Limb (tissue), 2 donors: ENCODE data around the gene SLC39A1.

ENCODE experiments used
- DNase-seq, 2 donors: peaks; one replicate each; pipeline ENCODE4 v3.0.0-alpha.2; 2016; ENCODE audit errors: extremely low spot score in 2 of 2

SLC39A1 gene

GRCh38 chr1:153977250-153978240, 14.2 kb upstream of the SLC39A1 start, which contains the start of gene JTB:
Gene JTB (minus strand): TSS chr1:153977674. CDS start chr1:153977252, 422 bp downstream.
- DNase-seq, result peak; percentile 85 to 90

- no peak for DNase-seq
Observed at GRCh38 chr1:153976819-153977249, 13.5 kb upstream of the SLC39A1 start.

GRCh38 chr1:153973525-153973924, 10.2 kb upstream of the SLC39A1 start:
- DNase-seq, result no peak

DNA sequence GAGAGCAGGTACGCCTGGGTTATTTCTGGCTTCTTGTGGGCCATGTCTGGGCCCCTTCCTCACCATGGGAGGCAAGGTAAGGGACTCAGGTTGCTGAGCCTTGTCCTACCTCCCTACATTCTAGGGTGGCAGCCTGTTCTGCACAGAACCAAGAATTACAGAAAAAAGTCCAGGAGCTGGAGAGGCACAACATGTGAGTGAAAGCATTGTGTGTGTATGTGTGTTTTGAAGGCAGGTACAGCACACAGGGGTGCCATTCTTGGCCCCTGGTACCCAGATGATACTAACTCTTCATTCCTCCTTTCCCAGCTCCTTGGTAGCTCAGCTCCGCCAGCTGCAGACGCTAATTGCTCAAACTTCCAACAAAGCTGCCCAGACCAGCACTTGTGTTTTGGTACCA, 9.7 kb upstream of the SLC39A1 start:
- DNase-seq, result no peak

DNA sequence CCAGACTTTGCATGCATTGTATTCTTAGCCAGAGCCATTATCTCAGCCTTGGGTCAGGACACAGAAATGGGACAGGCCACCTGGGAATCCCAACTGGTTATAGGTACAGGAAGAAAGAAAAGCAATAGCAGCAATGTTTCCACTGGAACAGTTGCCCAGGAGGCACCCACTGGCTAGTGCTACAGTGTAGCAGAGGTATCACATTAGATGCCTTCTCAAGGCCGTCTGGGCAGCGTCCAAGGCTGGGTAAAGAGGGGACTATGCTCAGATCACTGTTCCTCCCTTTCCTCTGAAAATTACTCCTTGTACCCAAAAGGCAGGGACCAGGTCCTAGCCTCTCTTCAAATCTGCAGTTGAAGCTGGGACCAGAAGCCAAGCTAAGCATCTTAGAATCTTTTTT, 7.0 kb upstream of the SLC39A1 start:
- DNase-seq, result no peak

GRCh38 chr1:153968972-153969371, 5.6 kb upstream of the SLC39A1 start:
- DNase-seq, result no peak

DNA sequence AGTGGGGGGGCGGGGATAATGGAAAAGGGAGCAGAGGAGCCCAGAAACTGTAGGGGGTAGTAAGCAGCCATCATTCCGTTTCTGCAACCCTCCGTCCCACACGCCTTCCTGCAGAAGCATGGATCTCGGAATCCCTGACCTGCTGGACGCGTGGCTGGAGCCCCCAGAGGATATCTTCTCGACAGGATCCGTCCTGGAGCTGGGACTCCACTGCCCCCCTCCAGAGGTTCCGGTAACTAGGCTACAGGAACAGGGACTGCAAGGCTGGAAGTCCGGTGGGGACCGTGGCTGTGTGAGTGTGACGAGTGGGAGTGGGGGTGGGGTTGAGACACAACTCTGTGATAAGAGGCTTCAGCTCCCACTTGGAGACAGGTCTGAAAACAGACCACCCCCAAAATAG, 5.1 kb upstream of the SLC39A1 start:
- DNase-seq, result no peak

DNA sequence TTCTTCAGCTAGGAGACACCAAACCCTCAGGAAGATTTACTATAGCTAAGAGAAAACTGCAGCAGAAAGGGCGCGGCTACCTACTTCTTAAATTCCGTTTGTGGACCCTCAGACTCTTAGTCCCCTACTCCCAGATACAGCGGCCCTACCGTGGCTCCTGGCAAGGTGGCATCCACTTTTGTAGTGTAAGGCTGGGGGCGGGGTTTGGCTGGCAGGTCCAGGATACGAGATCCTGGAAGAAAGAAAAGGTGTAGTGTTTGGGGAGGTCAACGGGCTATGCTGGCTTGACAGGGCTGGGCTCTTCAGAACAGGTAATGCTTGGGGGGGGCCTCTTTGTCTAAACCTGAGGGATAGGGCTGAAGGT, 4.6 kb upstream of the SLC39A1 start:
- DNase-seq, result no peak

- DNase-seq, result peak; percentile 91 to 98
Observed at GRCh38 chr1:153967107-153967999, 4.0 kb upstream of the SLC39A1 start, which contains the start of gene CREB3L4. Gene CREB3L4 (plus strand): TSS chr1:153967902. CDS start chr1:153968526, 624 bp downstream.

GRCh38 chr1:153963850-153964331, 554 bp upstream of the SLC39A1 start:
- peak in 1 of 2 donors; percentile 75 for DNase-seq

DNA sequence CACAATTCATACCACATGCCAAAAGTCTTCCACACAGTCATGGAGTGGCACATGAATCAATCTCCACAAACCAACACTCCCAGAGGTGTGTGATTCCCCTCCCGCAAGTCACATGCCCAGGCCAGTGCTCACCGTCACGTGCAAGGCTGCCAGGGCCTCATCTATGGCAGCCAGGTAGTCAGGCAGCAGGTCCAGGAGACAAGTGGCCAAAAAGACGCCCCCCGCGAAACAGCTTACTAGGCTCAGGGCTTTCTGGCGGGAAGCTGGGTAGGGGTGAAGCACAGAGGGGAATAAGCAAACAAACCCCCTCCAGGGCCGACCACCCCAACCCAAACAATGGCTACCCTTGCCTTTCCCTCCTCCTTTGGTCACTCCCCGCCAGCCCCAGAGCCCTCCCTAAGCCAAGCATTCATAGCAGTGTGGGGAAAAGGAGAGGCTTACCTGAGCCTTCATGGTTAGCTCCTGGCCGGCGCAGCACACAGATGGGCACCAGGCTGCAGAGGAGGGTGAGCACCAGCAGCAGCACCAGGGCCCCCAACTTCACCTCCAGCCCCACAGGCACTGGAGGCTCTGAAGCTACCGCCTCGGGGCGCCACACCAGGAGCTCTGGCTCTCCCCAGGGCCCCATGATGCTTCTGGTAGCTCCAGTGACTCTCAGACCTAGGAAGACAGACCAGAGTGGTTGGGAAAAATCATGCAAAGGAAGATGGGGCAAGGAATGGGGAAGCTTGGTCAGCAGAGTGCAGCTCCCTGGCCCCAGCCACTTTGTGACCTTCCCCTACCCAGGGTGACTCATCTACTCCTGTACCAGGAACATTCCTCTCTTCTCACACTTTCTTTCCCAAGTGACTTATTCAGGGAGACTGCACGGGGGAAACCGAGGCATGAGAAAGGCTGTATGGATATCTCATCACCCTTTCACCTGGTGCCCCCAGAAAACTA, 978 bp downstream of the SLC39A1 start:
- no peak for DNase-seq

DNA sequence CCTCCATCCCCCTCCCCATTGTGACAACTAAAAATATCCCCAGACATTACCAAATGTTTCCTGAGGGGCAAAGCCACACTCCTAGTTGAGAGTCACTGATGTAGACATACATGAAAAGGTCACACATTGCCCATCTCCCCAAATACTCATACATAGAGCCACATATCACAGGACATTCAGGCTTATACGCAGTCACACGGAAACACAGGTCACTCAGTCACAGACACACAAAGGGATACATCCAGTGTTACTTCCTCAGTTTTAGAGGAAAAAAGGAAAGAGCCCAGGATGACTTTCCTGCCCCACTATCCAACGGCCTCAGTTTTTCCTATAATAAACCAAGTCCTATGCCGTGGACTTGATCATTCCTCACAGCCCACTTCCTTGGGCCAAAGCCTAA, 1.9 kb downstream of the SLC39A1 start:
- DNase-seq, result no peak

DNA sequence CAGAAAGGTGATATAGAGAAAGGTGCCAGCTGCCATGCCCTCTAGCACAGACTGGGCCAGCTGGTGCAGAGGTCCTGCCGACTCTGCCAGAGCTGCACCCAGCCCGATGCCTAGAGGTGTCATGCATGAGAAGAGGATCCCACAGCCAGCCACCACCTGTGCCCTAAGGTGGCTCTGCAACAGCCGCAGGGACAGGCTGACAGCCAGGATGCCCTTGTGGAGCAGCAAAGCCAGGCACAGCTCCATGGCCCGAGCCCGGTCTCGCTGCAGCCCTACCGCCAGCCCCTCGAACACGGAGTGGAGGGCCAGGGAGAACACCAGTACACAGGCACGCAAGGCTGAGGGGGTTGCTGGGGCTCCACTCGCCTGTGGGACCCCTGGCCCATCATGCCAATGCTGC, 3.1 kb downstream of the SLC39A1 start:
- DNase-seq, result no peak

GRCh38 chr1:153959454-153959853, 3.9 kb downstream of the SLC39A1 start:
- no peak for DNase-seq

- DNase-seq, result no peak
Observed at GRCh38 chr1:153958961-153959260, 4.4 kb downstream of the SLC39A1 start.

GRCh38 chr1:153958111-153958960, 5.0 kb downstream of the SLC39A1 start, which contains the start of gene CRTC2:
Gene CRTC2 (minus strand): TSS chr1:153958612. CDS start chr1:153958497, 115 bp downstream.
- DNase-seq, result peak; percentile 98 to 100

DNA sequence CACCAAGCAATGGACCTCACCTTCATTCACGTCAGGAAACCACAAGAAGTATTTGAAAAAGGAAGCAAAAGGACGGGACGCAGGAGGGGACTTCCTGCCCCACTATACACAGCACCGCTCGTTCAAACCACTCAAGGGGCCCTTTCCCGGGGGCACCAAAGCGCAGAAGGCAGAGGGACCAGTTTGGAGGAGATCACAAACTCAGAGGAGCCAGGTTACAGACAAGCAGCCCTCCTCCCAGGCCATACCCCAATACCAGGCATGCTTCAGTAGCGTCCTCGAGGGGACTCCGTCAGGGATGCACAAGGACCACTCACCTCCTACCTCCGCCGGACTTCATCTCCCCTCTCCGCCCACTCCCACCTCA, 5.6 kb downstream of the SLC39A1 start:
- no peak for DNase-seq

GRCh38 chr1:153956997-153957715, 6.2 kb downstream of the SLC39A1 start:
- DNase-seq, result no peak

DNA sequence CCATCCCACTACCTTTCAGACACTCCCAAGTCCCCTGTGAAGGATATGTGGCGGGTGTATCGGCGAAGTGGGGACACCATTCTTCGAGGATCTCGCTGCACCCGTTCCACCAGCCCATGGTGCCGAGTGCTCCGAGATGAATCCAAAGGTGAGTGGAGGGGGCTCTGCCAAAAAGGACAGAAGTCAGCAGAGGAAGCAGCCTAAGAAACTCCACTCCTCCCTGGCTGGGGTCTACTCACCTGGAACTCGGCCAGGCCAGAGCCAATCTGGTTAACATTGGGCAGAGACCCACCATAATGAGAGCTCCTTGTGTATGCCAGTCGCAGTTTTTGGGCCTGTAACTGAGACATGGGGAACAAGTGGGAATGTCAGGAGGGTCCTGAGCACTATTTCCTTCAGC, 8.5 kb downstream of the SLC39A1 start:
- DNase-seq, result no peak
